Measurements from ENCODE around the gene LTF. TPM values are rescaled to one million over a fixed set of nuclear protein-coding genes. Genes with fewer than 3 reads are reported as not detected.

LTF gene
- total and polyA plus RNA-seq, 2 of the 13 experiments (the other 11 are each of a cell fraction or from before 2014, with no cell fraction given): not detected

GRCh38 chr3:46488735-46489361 lies 24.1 kb upstream of the LTF start (continued):
- TF ChIP-seq, protein P1, sequence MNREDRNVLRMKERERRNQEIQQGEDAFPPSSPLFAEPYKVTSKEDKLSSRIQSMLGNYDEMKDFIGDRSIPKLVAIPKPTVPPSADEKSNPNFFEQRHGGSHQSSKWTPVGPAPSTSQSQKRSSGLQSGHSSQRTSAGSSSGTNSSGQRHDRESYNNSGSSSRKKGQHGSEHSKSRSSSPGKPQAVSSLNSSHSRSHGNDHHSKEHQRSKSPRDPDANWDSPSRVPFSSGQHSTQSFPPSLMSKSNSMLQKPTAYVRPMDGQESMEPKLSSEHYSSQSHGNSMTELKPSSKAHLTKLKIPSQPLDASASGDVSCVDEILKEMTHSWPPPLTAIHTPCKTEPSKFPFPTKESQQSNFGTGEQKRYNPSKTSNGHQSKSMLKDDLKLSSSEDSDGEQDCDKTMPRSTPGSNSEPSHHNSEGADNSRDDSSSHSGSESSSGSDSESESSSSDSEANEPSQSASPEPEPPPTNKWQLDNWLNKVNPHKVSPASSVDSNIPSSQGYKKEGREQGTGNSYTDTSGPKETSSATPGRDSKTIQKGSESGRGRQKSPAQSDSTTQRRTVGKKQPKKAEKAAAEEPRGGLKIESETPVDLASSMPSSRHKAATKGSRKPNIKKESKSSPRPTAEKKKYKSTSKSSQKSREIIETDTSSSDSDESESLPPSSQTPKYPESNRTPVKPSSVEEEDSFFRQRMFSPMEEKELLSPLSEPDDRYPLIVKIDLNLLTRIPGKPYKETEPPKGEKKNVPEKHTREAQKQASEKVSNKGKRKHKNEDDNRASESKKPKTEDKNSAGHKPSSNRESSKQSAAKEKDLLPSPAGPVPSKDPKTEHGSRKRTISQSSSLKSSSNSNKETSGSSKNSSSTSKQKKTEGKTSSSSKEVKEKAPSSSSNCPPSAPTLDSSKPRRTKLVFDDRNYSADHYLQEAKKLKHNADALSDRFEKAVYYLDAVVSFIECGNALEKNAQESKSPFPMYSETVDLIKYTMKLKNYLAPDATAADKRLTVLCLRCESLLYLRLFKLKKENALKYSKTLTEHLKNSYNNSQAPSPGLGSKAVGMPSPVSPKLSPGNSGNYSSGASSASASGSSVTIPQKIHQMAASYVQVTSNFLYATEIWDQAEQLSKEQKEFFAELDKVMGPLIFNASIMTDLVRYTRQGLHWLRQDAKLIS (CRISPR knock-in tag; IDR thresholded peaks at IDR 0.05): no peak
- TF ChIP-seq PRPF4 (IDR thresholded peaks at IDR 0.05; ENCODE audit: low read depth, low read length, poor library complexity, severe bottlenecking): no peak
- TF ChIP-seq FOSL2 (CRISPR knock-in tag; IDR thresholded peaks at IDR 0.05): 0 out of 2 replicates have a peak, but pooled peaks have one; percentile 31
- TF ChIP-seq ZNF780A (CRISPR knock-in tag; IDR thresholded peaks at IDR 0.05): peak; percentile 33; the same call in 1 of the 2 replicates
- TF ChIP-seq ZNF251 (CRISPR knock-in tag; IDR thresholded peaks at IDR 0.05): no peak
- no peak for TF ChIP-seq ZHX2 (IDR thresholded peaks at IDR 0.05; ENCODE audit: low read depth)
- TF ChIP-seq ZHX2 (CRISPR knock-in tag; IDR thresholded peaks at IDR 0.05; ENCODE audit: borderline replicate concordance): no peak
- no peak for TF ChIP-seq ZNF891 (CRISPR knock-in tag; IDR thresholded peaks at IDR 0.05)
- no peak for TF ChIP-seq ZNF263 (CRISPR knock-in tag; IDR thresholded peaks at IDR 0.05)
- no peak for TF ChIP-seq ZNF256 (CRISPR knock-in tag; conservative IDR thresholded peaks at IDR 0.05)
- peak; percentile 32; the same call in 1 of the 2 replicates for TF ChIP-seq ZFX (CRISPR knock-in tag; IDR thresholded peaks at IDR 0.05; ENCODE audit: low read depth)
- TF ChIP-seq IKZF5 (CRISPR knock-in tag; IDR thresholded peaks at IDR 0.05): 0 out of 2 replicates have a peak, but pooled peaks have one; percentile 26
- TF ChIP-seq ZNF639 (CRISPR knock-in tag; conservative IDR thresholded peaks at IDR 0.05): no peak
- TF ChIP-seq JUN (CRISPR knock-in tag; IDR thresholded peaks at IDR 0.05): no peak
- TF ChIP-seq HNRNPL (IDR thresholded peaks at IDR 0.05; ENCODE audit: low read depth, low read length): no peak
- no peak for TF ChIP-seq ZNF317 (CRISPR knock-in tag; IDR thresholded peaks at IDR 0.05)
- no peak for TF ChIP-seq E2F5 (CRISPR knock-in tag; conservative IDR thresholded peaks at IDR 0.05)

Measured in HepG2 (cell line).